Measurements from ENCODE around the gene MYO1E. TPM values are rescaled to one million over a fixed set of nuclear protein-coding genes. Genes with fewer than 3 reads are reported as not detected.

MYO1E gene
- total and polyA plus RNA-seq, 4 donors = 6.7 to 70.9 (median 21.6) TPM

DNA sequence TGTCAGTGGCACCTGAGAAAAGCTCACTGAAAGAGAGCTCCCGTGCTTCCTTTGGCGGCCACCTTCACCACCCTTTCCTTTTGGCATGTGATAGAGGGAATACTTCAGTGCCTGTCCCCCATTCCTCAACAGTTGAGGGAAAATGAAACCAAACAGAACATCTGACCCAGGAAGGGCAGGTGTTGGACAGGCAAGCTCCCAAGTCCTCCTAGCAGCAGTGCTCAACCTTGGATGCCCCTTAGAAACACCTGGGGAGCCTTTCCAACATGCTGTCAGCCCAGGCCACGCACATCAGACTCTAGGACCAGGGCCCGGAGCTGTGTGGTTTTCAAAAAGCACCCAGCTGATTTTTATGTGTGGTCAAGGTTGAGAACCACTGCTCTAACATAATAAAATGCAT is 143.7 kb downstream of the MYO1E start:
- 95% methylated on average over 4 of the region's 4 CpGs for WGBS
- Histone ChIP-seq H3K27me3 (ENCODE audit: control insufficient read depth in 4 of 4, insufficient read depth in 4 of 4, low read length in 3 of 4) (no peaks in the 10 kb centered on the region), H3K27ac (ENCODE audit: low read depth in 1 of 2, low read length in 2 of 2) (no peak overlapping the region), H3K4me3 (ENCODE audit: low read depth in 1 of 3, low read length in 3 of 3) (no peak overlapping the region), H3K9me3 (ENCODE audit: control insufficient read depth in 4 of 4, low read length in 3 of 4) (no peaks in the 10 kb centered on the region), H3K36me3 (ENCODE audit: control insufficient read depth in 4 of 4, insufficient read depth in 3 of 4, low read depth in 1 of 4, low read length in 3 of 4) (peaks cover 0 to 26% (median 23%) of the 10 kb centered on the region in 4 donors), H3K4me1 (ENCODE audit: control insufficient read depth in 4 of 4, insufficient read depth in 4 of 4, low read length in 3 of 4) (no peaks in the 10 kb centered on the region), H3K9ac (ENCODE audit: low read depth in 1 of 2, low read length in 2 of 2) (no peak overlapping the region)
- no peak for DNase-seq (ENCODE audit: low spot score)
- TF ChIP-seq RAD21 (IDR thresholded peaks at IDR 0.05) (no peak), SP1 (IDR thresholded peaks at IDR 0.05) (no peak), HNF4G (IDR thresholded peaks at IDR 0.05) (no peak), JUND (IDR thresholded peaks at IDR 0.05) (no peak), NR2F2 (IDR thresholded peaks at IDR 0.05) (no peak), TAF1 (conservative IDR thresholded peaks at IDR 0.05) (no peak), FOXA1 (IDR thresholded peaks at IDR 0.05) (no peak), FOXA2 (IDR thresholded peaks at IDR 0.05) (no peak), EGR1 (IDR thresholded peaks at IDR 0.05; ENCODE audit: low read depth in 2 of 2) (no peak), RXRA (IDR thresholded peaks at IDR 0.05) (no peak), HNF4A (conservative IDR thresholded peaks at IDR 0.05) (no peak), GABPA (IDR thresholded peaks at IDR 0.05 in 1 of 2, conservative IDR thresholded peaks at IDR 0.05 in 1 of 2) (no peak), YY1 (IDR thresholded peaks at IDR 0.05) (no peak)
- TF ChIP-seq, protein P1, sequence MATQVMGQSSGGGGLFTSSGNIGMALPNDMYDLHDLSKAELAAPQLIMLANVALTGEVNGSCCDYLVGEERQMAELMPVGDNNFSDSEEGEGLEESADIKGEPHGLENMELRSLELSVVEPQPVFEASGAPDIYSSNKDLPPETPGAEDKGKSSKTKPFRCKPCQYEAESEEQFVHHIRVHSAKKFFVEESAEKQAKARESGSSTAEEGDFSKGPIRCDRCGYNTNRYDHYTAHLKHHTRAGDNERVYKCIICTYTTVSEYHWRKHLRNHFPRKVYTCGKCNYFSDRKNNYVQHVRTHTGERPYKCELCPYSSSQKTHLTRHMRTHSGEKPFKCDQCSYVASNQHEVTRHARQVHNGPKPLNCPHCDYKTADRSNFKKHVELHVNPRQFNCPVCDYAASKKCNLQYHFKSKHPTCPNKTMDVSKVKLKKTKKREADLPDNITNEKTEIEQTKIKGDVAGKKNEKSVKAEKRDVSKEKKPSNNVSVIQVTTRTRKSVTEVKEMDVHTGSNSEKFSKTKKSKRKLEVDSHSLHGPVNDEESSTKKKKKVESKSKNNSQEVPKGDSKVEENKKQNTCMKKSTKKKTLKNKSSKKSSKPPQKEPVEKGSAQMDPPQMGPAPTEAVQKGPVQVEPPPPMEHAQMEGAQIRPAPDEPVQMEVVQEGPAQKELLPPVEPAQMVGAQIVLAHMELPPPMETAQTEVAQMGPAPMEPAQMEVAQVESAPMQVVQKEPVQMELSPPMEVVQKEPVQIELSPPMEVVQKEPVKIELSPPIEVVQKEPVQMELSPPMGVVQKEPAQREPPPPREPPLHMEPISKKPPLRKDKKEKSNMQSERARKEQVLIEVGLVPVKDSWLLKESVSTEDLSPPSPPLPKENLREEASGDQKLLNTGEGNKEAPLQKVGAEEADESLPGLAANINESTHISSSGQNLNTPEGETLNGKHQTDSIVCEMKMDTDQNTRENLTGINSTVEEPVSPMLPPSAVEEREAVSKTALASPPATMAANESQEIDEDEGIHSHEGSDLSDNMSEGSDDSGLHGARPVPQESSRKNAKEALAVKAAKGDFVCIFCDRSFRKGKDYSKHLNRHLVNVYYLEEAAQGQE (IDR thresholded peaks at IDR 0.05) = no peak
- TF ChIP-seq, protein P2, sequence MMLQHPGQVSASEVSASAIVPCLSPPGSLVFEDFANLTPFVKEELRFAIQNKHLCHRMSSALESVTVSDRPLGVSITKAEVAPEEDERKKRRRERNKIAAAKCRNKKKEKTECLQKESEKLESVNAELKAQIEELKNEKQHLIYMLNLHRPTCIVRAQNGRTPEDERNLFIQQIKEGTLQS (IDR thresholded peaks at IDR 0.05) = no peak
- TF ChIP-seq, protein P3, sequence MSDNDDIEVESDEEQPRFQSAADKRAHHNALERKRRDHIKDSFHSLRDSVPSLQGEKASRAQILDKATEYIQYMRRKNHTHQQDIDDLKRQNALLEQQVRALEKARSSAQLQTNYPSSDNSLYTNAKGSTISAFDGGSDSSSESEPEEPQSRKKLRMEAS (IDR thresholded peaks at IDR 0.05) = no peak
- TF ChIP-seq, protein P4, sequence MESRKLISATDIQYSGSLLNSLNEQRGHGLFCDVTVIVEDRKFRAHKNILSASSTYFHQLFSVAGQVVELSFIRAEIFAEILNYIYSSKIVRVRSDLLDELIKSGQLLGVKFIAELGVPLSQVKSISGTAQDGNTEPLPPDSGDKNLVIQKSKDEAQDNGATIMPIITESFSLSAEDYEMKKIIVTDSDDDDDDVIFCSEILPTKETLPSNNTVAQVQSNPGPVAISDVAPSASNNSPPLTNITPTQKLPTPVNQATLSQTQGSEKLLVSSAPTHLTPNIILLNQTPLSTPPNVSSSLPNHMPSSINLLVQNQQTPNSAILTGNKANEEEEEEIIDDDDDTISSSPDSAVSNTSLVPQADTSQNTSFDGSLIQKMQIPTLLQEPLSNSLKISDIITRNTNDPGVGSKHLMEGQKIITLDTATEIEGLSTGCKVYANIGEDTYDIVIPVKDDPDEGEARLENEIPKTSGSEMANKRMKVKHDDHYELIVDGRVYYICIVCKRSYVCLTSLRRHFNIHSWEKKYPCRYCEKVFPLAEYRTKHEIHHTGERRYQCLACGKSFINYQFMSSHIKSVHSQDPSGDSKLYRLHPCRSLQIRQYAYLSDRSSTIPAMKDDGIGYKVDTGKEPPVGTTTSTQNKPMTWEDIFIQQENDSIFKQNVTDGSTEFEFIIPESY (IDR thresholded peaks at IDR 0.05) = no peak
- TF ChIP-seq, protein P5, sequence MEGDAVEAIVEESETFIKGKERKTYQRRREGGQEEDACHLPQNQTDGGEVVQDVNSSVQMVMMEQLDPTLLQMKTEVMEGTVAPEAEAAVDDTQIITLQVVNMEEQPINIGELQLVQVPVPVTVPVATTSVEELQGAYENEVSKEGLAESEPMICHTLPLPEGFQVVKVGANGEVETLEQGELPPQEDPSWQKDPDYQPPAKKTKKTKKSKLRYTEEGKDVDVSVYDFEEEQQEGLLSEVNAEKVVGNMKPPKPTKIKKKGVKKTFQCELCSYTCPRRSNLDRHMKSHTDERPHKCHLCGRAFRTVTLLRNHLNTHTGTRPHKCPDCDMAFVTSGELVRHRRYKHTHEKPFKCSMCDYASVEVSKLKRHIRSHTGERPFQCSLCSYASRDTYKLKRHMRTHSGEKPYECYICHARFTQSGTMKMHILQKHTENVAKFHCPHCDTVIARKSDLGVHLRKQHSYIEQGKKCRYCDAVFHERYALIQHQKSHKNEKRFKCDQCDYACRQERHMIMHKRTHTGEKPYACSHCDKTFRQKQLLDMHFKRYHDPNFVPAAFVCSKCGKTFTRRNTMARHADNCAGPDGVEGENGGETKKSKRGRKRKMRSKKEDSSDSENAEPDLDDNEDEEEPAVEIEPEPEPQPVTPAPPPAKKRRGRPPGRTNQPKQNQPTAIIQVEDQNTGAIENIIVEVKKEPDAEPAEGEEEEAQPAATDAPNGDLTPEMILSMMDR (IDR thresholded peaks at IDR 0.05; ENCODE audit: low read depth, low read length, missing input control) = no peak

Data from liver (tissue), 9 donors.